ENCODE measurements around the gene AQP6.
A peak's percentile ranks its signal among the peaks of the same experiment; 100 is the strongest.

AQP6 gene

DNA sequence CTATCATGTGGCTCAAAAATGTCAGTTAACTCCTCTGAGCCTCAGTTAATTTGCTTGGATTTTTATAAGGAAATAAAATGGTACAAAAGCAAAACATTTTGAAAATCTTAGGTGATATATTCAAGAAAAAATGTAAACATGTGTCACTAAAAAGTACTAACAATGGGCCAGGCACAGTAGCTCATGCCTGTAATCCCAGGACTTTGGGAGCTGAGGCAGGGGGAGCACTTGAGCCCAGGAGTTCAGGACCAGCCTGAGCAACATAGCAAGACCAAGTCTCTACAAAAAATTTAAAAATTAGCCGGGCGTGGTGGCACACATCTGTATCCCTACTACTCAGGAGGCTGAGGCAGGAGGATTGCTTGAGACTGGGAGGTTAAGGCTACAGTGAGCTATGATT, 25.7 kb downstream of the AQP6 start:
- no peak for DNase-seq (ENCODE audit: low spot score)

DNA sequence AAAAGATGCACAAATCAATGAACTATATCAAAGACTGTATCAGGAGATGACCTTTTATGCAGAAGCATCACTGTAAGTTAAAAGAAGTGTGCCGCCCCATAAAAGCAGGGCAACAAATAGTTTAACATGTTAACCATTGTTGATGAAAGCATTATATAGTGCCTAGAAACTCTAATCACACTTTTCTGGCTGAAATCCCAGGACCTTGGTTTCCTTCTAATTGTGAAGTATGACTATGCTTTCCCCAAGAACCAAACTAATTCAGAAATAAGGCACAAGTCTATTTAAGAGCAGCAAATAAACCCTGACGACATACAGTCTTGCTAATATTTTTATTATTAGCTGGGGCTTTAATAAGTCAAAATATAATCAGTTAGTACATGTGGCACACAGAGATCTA, 30.8 kb downstream of the AQP6 start:
- no peak for DNase-seq (ENCODE audit: low spot score)

- DNase-seq (ENCODE audit: low spot score), result no peak
Measured at GRCh38 chr12:50004696-50005095, 31.9 kb downstream of the AQP6 start.

- DNase-seq (ENCODE audit: low spot score), result no peak
Measured at GRCh38 chr12:50005175-50005574, 32.4 kb downstream of the AQP6 start.

GRCh38 chr12:50006280-50006679, 33.5 kb downstream of the AQP6 start:
- no peak for DNase-seq (ENCODE audit: low spot score)

GRCh38 chr12:50006754-50007442, 34.2 kb downstream of the AQP6 start:
- DNase-seq (ENCODE audit: low spot score), result no peak

GRCh38 chr12:50013361-50014147, 40.8 kb downstream of the AQP6 start:
- DNase-seq (ENCODE audit: low spot score), result no peak

DNA sequence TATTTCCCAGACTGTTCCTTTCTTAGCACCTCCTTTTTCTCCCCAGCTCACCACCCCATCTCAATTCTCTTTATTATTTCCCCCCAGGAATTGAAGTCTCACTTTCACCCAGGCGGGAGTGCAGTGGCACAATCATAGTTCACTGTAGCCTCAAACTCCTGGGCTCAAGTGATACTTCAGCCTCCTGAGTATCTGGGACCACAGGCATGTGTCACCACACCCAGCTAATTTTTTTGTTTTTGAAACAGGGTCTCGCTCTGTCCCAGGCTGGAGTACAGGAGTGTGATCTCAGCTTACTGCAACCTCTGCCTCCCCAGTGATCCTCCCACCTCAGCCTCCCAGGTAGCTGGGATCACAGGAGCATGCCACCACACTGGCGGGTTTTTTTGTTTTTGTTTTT, 41.6 kb downstream of the AQP6 start:
- DNase-seq (ENCODE audit: low spot score), result no peak

DNA sequence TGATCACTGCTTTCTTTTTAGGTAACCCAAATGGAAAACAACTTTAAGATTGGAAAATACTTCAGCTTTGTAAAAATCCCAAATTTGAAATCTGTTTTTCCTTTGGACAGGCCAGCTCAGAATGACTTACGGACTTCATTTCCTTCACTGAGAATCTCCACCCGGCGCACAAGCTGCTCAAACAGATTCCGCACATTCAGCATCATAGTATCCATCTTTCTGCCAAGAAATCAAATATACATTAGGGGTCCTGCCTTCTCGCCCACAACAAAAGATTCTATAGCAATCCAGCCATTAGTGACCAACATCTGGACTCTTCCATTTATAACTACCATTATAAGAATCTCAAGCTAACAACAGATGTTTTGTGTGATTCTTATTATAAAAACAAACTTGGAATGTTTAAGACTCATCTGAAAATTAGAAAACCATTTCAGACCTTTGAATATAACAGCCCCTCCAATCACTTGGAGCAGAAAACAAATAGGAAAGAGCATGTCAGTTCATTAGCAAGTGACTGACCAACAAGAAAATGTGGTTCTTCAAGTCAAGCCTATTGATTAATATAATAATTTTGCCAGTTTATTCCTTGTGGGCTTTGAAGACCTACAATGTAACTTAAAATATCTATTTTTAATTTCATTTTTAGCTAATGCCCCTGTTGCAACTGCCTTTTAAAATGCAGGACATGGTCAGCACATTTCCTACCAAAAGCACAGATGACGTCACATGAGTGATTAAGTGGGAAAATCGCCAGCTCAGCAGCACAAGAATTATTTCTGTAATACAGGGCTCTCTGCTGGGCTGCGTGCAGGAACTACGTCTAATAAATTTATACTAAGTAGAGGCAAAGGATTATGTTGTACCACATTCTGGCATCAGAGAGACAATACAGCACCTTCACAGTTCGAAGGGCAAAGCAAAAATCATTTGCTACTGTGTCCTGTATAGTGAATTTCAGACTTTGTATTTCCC, 44.0 kb downstream of the AQP6 start:
- no peak for DNase-seq (ENCODE audit: low spot score)

GRCh38 chr12:50017641-50018040, 44.9 kb downstream of the AQP6 start:
- DNase-seq (ENCODE audit: low spot score), result no peak

DNA sequence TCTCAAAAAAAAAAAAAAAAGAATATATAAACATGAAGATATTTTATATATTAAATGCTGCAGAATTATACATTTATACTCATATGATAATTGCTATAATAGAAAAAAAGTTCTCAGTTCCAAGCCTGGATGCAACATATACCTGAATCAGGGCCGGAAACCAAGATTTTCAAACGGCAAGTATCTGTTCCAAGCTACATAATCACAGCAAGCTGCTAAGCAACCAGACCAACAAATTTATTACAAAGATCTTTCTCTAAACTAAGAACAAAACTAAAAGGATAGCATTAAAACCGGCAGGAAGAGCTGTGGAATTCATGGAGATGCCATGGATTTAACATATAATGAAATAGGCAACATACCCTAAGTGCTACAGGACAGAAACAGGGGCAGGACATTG, 45.4 kb downstream of the AQP6 start:
- no peak for DNase-seq (ENCODE audit: low spot score)

DNA sequence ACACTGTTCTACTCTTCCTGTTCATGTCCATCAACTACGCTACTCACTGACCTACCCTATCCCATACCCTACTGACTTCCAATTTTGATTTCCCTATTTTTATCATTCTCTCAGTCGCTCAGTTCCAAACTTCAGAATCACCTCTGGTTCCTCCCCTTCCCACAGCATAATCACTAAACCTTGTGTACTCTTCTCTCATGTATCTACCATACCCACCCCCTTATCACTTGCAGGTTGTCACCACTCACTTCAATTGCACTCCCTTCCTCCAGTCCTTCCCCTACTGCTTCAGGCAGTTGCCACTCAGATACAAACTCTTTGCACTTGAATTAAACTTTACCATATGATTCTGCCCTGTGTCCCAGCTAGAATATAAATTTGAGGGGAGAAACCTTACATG, 46.2 kb downstream of the AQP6 start:
- no peak for DNase-seq (ENCODE audit: low spot score)

- DNase-seq (ENCODE audit: low spot score), result no peak
Measured at GRCh38 chr12:50019524-50019923, 46.8 kb downstream of the AQP6 start.

- DNase-seq (ENCODE audit: low spot score), result no peak
Measured at GRCh38 chr12:50021031-50021430, 48.3 kb downstream of the AQP6 start.

DNA sequence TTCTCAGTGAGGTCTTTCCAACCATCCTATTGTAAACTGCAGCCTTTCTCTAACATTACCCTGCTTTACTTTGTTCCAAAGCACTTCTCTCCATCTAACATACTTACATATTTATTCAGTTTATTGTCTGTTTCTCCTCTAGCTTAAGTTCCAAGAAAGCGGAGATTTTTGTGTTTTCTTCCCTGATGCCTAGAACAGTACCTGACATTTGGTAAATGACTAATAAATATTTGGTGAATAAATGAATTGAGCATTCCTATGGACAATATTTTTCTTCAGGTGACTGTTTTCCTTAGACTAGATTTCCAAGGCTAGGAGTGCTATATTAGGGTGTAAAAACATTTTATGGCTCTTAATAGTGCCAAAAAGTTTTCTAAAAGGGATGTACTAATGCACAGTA, 50.2 kb downstream of the AQP6 start:
- DNase-seq (ENCODE audit: low spot score), result no peak

DNA sequence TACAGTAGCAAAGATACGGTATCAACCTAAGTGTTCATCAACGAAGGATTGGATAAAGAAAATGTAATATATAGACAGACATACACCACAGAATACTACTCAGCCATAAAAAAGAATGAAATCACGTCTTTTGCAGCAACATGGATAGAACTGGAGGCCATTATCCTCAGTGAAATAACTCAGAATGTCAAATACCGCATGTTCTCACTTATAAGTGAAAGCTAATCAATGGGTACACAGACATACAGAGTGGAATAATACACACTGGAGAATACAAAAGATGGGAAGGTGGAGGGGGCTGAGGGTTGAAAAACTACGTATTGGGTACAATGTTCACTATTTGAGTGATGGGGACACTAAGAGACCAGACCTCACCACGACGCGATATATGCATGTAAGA, 51.5 kb downstream of the AQP6 start:
- DNase-seq (ENCODE audit: low spot score), result no peak

- DNase-seq (ENCODE audit: low spot score), result no peak
Measured at GRCh38 chr12:50024805-50025186, 52.0 kb downstream of the AQP6 start.

GRCh38 chr12:50025187-50026059, 52.7 kb downstream of the AQP6 start, which contains the start of gene RACGAP1:
RACGAP1 (minus strand) TSS chr12:50025494; CDS start chr12:50016715, 8,779 bp downstream.
- DNase-seq (ENCODE audit: low spot score), result peak; percentile 99

DNA sequence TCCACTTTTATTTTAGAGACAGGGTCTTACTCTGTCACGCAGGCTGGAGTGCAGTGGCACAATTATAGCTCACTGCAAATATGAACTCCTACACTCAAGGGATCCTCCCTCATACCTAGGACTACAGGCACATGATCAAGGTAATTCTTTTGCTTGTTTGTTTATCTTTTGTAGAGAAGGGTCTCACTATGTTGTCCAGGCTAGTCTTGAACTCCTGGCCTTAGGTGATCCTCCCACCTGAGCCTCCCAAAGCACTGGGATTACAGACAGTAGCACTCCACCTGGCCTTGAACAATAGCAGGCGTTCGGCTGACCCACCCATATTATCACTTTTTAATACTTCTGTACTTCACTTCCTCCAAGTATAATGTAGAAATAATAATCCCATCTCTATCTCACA, 53.9 kb downstream of the AQP6 start:
- DNase-seq (ENCODE audit: low spot score), result no peak

All from cerebellar cortex (tissue), 1 donor.